ENCODE results near the gene PLEKHB2. TPM values are rescaled to one million over a fixed set of nuclear protein-coding genes. Genes with fewer than 3 reads are reported as not detected.

The PLEKHB2 gene
- total RNA-seq, 1 experiment from 2014 or later = 65.6 TPM

GRCh38 chr2:131132729-131133128 lies 27.6 kb downstream of the PLEKHB2 start:
- Mint-ChIP-seq H3K27me3 (ENCODE audit: low read depth) (peaks cover 6% of the 10 kb centered on the region), H3K4me1 (peaks cover 2% of the 10 kb centered on the region; the same call in 1 of the 2 replicates), H3K27ac (no peak overlapping the region), H3K36me3 (peaks cover 58% of the 10 kb centered on the region), H3K9me3 (peaks cover 3% of the 10 kb centered on the region; the same call in 1 of the 2 replicates), H3K4me3 (no peak overlapping the region)
- DNase-seq (ENCODE audit: low spot score) (no peak), ATAC-seq (no peak)
- ChIA-PET CTCF (no interaction called here), POLR2A (interaction anchor here (0.9 kb wide), 1 partner anchor 39 kb away, joined by 3 read pairs; no protein-coding TSS in a partner anchor)
- TF ChIP-seq ARID4B (CRISPR knock-in tag; IDR thresholded peaks at IDR 0.05; ENCODE audit: borderline replicate concordance) (no peak), ZNF532 (CRISPR knock-in tag; IDR thresholded peaks at IDR 0.05; ENCODE audit: borderline replicate concordance) (no peak), MAX (CRISPR knock-in tag; IDR thresholded peaks at IDR 0.05) (no peak), CTCF (IDR thresholded peaks at IDR 0.05) (no peak), ZBTB43 (CRISPR knock-in tag; IDR thresholded peaks at IDR 0.05) (no peak), NR1H2 (CRISPR knock-in tag; IDR thresholded peaks at IDR 0.05) (no peak), ZNF121 (CRISPR knock-in tag; IDR thresholded peaks at IDR 0.05) (no peak), MYBL2 (CRISPR knock-in tag; IDR thresholded peaks at IDR 0.05) (no peak), E2F5 (CRISPR knock-in tag; IDR thresholded peaks at IDR 0.05) (no peak), ATF6 (CRISPR knock-in tag; IDR thresholded peaks at IDR 0.05) (no peak), NFATC4 (CRISPR knock-in tag; IDR thresholded peaks at IDR 0.05) (no peak), ZNF219 (CRISPR knock-in tag; IDR thresholded peaks at IDR 0.05; ENCODE audit: borderline replicate concordance) (no peak), HMGXB4 (CRISPR knock-in tag; IDR thresholded peaks at IDR 0.05) (no peak), SOX15 (CRISPR knock-in tag; IDR thresholded peaks at IDR 0.05) (no peak), ZMAT4 (CRISPR knock-in tag; IDR thresholded peaks at IDR 0.05) (no peak)
